PC-9 (cell line): ENCODE measurements around the gene SHH.

Experiments used
- EZH2 ChIP-seq: fragments of 200-600 bp; sonication (generic); IDR thresholded peaks from 2 replicates; pipeline ENCODE4 v1.8.0; 2017; ENCODE audit warnings: antibody characterized with exemption, low read depth
- TF ChIP-seq, protein P1 (sequence below): fragments of 200-600 bp; sonication (generic); conservative IDR thresholded peaks from 2 replicates; pipeline ENCODE4 v1.6.1; 2017; ENCODE audit warnings: mixed run types, antibody characterized with exemption, mild to moderate bottlenecking, moderate library complexity

DNA sequence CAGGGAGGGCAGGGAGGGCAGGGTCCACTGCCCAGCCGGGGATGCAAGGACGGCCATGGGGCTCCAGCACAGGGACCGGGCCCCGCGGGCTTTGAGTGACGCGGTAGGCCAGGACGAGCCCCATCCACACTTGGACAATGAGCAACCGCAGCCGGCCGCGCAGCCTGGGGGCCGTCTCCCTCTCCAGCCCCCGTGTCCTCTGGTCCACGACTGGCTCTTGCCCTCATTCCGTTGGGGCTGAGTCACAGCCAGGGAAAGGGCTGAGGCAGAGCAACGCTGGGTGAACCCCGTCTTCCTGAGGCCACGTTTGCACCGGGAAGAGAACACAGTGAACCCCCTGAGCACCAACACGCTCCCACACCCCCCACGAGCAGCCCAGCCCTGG is 23.7 kb downstream of the SHH start:
- TF ChIP-seq, protein P1, sequence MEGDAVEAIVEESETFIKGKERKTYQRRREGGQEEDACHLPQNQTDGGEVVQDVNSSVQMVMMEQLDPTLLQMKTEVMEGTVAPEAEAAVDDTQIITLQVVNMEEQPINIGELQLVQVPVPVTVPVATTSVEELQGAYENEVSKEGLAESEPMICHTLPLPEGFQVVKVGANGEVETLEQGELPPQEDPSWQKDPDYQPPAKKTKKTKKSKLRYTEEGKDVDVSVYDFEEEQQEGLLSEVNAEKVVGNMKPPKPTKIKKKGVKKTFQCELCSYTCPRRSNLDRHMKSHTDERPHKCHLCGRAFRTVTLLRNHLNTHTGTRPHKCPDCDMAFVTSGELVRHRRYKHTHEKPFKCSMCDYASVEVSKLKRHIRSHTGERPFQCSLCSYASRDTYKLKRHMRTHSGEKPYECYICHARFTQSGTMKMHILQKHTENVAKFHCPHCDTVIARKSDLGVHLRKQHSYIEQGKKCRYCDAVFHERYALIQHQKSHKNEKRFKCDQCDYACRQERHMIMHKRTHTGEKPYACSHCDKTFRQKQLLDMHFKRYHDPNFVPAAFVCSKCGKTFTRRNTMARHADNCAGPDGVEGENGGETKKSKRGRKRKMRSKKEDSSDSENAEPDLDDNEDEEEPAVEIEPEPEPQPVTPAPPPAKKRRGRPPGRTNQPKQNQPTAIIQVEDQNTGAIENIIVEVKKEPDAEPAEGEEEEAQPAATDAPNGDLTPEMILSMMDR = no peak
- TF ChIP-seq EZH2 = no peak
